HepG2 (cell line): ENCODE data around the gene KCNT1. TPM values are rescaled to one million over a fixed set of nuclear protein-coding genes. Genes with fewer than 3 reads are reported as not detected.
A peak's percentile ranks its signal among the peaks of the same experiment; 100 is the strongest.

Source experiments
- ATAC-seq: fragments of 200-7000 bp; cut with Tn5 transposase; 3 replicates; pipeline ENCODE4 v1.9.1; 2020; ENCODE audit warnings: mild to moderate bottlenecking, moderate library complexity
- BruUV-seq: library from RNA; stranded (reverse); fragments of 400-500 nt; replicated peaks from 2 replicates; lab custom pipeline; 2021; lab: Mats Ljungman, UMichigan
- CTCF ChIA-PET: fragments of 300-600 bp; formaldehyde crosslinking; extraction: SDS; loops from one replicate; lab custom pipeline; 2021; ENCODE audit warnings: low total read pairs, inconsistent platforms, low intra/inter-chr PET ratio; lab: Yijun Ruan, JAX
- POLR2A ChIA-PET: fragments of 350-600 bp; sonication (Branson Sonifier 250); formaldehyde crosslinking; loops from one replicate; lab custom pipeline; 2020; ENCODE audit warnings: antibody characterized with exemption, inconsistent platforms; lab: Yijun Ruan, JAX
- DNase-seq: peaks from one replicate; pipeline ENCODE4 v3.0.0-alpha.2; 2015; ENCODE audit warnings: low spot score
- FAIRE-seq: peaks from 3 replicates; lab custom pipeline; 2011; peaks lifted over from hg19 to GRCh38; lab: Jason Lieb, UNC
- H2AFZ ChIP-seq: one replicate; pipeline ENCODE4 v1.6.1; 2011; ENCODE audit warnings: low read length, inconsistent platforms
- H3K27ac ChIP-seq: fragments of 300-600 bp; 3 replicates; pipeline ENCODE4 v1.8.0; 2011; ENCODE audit warnings: mixed run types, mild to moderate bottlenecking, mixed read lengths, low read length, inconsistent platforms; ENCODE audit not compliant: insufficient read depth; ENCODE audit errors: extremely low read length
- H3K27me3 ChIP-seq, 2 experiments: fragments of 200-600 bp in 1 of 2; 2 replicates in 1 of 2; 3 replicates in 1 of 2; pipeline versions ENCODE4 v1.6.0 to v1.8.0; 2011; ENCODE audit warnings: low read length in 2 of 2, mild to moderate bottlenecking in 2 of 2, moderate library complexity in 2 of 2, inconsistent platforms in 1 of 2; ENCODE audit not compliant: insufficient read depth in 2 of 2, control insufficient read depth in 1 of 2
- H3K36me3 ChIP-seq, 2 experiments: fragments of 200-600 bp in 1 of 2; replicated peaks in 1 of 2; 2 replicates in 1 of 2; 3 replicates in 1 of 2; pipeline versions ENCODE4 v1.5.1 to v1.8.0; 2011; ENCODE audit warnings: low read length in 2 of 2, inconsistent platforms in 1 of 2; ENCODE audit not compliant: insufficient read depth in 2 of 2, control insufficient read depth in 1 of 2
- H3K4me1 ChIP-seq: 2 replicates; pipeline ENCODE4 v1.5.1; 2012; ENCODE audit warnings: low read length, inconsistent platforms; ENCODE audit not compliant: insufficient read depth
- H3K4me2 ChIP-seq: 2 replicates; pipeline ENCODE4 v1.6.0; 2011; ENCODE audit warnings: low read depth, low read length, inconsistent platforms
- H3K4me3 ChIP-seq, 3 experiments: fragments of 200-600 bp in 1 of 3; sonication (generic), shearing (Covaris generic) in 1 of 3; replicated peaks in 1 of 3; 2 replicates each; pipeline ENCODE4 v1.5.1; 2011 to 2016; ENCODE audit warnings: low read length in 3 of 3, inconsistent platforms in 2 of 3, low read depth in 2 of 3, mild to moderate bottlenecking in 2 of 3, control low read depth in 1 of 3, mixed read lengths in 1 of 3; ENCODE audit not compliant: insufficient read depth in 1 of 3
- H3K79me2 ChIP-seq: one replicate; pipeline ENCODE4 v1.6.1; 2011; ENCODE audit warnings: low read length, inconsistent platforms; ENCODE audit not compliant: insufficient read depth
- H3K9ac ChIP-seq: 2 replicates; pipeline ENCODE4 v1.6.0; 2011; ENCODE audit warnings: mild to moderate bottlenecking, low read depth, low read length, inconsistent platforms; ENCODE audit not compliant: insufficient read depth
- H3K9me3 ChIP-seq: 2 replicates; pipeline ENCODE4 v1.5.1; 2012; ENCODE audit warnings: mild to moderate bottlenecking, low read length
- H4K20me1 ChIP-seq: 2 replicates; pipeline ENCODE4 v1.6.0; 2011; ENCODE audit warnings: inconsistent platforms, mild to moderate bottlenecking, low read length, moderate library complexity; ENCODE audit not compliant: insufficient read depth
- ARNTL ChIP-seq: sonication (generic); formaldehyde crosslinking; IDR thresholded peaks from 2 replicates; pipeline ENCODE4 v1.4.0; 2020; ENCODE audit warnings: mild to moderate bottlenecking, missing genetic modification reagents
- BCL3 ChIP-seq: sonication (generic); formaldehyde crosslinking; IDR thresholded peaks from 2 replicates; pipeline ENCODE4 v1.5.1; 2020; ENCODE audit warnings: mild to moderate bottlenecking, missing genetic modification reagents, moderate library complexity
- MED13 ChIP-seq: sonication (generic); formaldehyde crosslinking; IDR thresholded peaks from 2 replicates; pipeline ENCODE4 v1.5.0; 2020; ENCODE audit warnings: missing genetic modification reagents
- NFYC ChIP-seq: IDR thresholded peaks from 2 replicates; pipeline ENCODE4 v1.6.1; 2016; ENCODE audit warnings: missing genetic modification reagents, missing compliant biosample characterization
- NR1H2 ChIP-seq: sonication (generic); formaldehyde crosslinking; IDR thresholded peaks from 2 replicates; pipeline ENCODE4 v1.8.1; 2022; ENCODE audit warnings: low read depth, missing genetic modification reagents, borderline replicate concordance
- ZNF792 ChIP-seq: IDR thresholded peaks from 2 replicates; pipeline ENCODE4 v1.6.1; 2016
- WGBS: methylation state at CpG from one replicate; pipeline ENCODE4 v1.1.6; 2017; ENCODE audit warnings: low lambda C conversion rate; 5-methylcytosine and 5-hydroxymethylcytosine counted together
- in situ Hi-C: cut with HindIII; loops from 2 replicates; pipeline ENCODE4 v1.10.0; 2017; ENCODE audit warnings: low pct_unique_long_range_greater_than_20kb; ENCODE audit not compliant: extremely low pct_ligation_motif_present
- intact Hi-C: fragments of 100-400 bp; cut with micrococcal nuclease; formaldehyde crosslinking; loops from one replicate; pipeline ENCODE4 v1.10.0; 2022; ENCODE audit not compliant: unreplicated experiment
- polyA plus RNA-seq, 8 experiments: library from polyadenylated mRNA; depleted of rRNA in 3 of 8; stranded (reverse) in 7 of 8; unstranded in 1 of 8; fragments of >200 nt; fragmentation: Illumina TruSeq in 4 of 8; extraction: Trizol in 4 of 8; gene quantifications; 2 replicates each; pipeline versions ENCODE4 v1.2.1 to v1.2.3, GENCODE V29; 2011 to 2016; ENCODE audit warnings: low read depth in 4 of 8, missing spikeins in 1 of 8, mixed read lengths in 1 of 8; ENCODE audit not compliant: insufficient read depth in 1 of 8
- total RNA-seq, 5 experiments: library from RNA; depleted of rRNA; stranded (reverse); fragments of >200 nt; fragmentation: Illumina TruSeq; extraction: Trizol; gene quantifications; 2 replicates each; pipeline ENCODE4 v1.2.3, GENCODE V29; 2016; ENCODE audit warnings: low read depth in 1 of 5
- TF ChIP-seq, protein P1 (sequence below), 2 experiments: fragments of 450-650 bp in 1 of 2; sonication (generic) in 1 of 2; formaldehyde crosslinking in 1 of 2; IDR thresholded peaks; 2 replicates each; pipeline versions ENCODE4 v1.6.1 to v1.8.0; 2016 to 2022; ENCODE audit warnings: antibody characterized with exemption in 1 of 2, mild to moderate bottlenecking in 1 of 2, missing genetic modification reagents in 1 of 2
- TF ChIP-seq, protein P2 (sequence below): sonication (generic); formaldehyde crosslinking; conservative IDR thresholded peaks from 2 replicates; pipeline ENCODE4 v1.4.0; 2020; ENCODE audit warnings: missing genetic modification reagents

The KCNT1 gene
- total and polyA plus RNA-seq, 2 of the 13 experiments (the other 11 are each of a cell fraction or from before 2014, with no cell fraction given) = not detected

DNA sequence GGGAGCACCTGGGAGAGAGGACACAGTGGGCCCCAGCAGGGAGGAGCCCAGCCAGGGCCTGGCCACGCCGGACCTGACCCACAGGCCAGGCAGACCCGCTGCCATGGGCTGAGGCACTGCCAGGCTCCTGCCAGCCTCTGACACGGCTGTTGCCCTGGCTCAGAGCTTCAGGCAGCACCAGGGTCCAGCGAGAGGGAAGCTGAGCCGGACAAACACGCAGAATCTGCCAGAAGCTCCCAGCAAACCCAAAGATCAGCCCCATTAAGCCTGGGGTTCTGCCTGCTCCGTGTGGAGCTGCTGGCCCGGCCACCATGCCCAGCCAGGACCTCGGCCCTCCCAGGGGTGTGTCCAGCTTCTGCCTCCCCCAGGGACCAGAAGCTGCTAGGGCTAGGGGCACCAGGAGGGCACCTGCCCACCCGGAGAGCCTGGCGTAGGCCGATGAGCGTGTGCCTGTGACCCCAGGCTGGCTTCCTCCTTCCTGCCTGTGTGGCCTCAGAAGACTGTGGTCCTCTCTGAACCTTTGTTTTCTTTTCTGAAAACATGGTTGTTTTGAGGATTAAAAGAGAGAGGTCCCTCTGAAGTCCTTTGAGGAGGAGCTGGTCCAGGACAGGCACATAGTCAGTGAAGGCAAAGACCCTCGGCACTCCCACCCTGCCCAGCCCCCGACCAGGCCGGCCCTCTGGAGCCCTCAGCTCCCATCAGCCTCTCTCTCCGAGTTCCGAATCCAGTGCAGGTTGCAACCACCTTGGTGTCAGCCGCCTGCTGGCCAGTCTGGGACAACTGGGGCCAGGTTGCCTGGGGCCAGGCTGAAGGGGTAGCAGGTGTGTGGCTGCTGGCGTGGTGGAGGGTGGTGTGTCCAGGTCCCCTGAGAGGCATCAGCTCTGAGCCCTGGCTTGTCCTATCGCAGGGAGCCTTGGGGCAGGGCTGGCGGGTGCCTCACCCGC, 39.6 kb downstream of the KCNT1 start:
- DNase-seq = no peak
- Histone ChIP-seq H3K27me3 (peaks cover 30 to 90% of the 10 kb centered on the region in 2 experiments; a peak in 4 of 5 replicates), H3K4me2 (no peak overlapping the region), H4K20me1 (0 out of 2 replicates have a peak, but pooled peaks cover 5% of the 10 kb centered on the region), H2AFZ (no peak overlapping the region), H3K4me3 (no peak overlapping the region), H3K9ac (no peak overlapping the region), H3K36me3 (no peaks in the 10 kb centered on the region), H3K79me2 (no peaks in the 10 kb centered on the region), H3K4me1 (no peaks in the 10 kb centered on the region), H3K9me3 (no peaks in the 10 kb centered on the region), H3K27ac (no peak overlapping the region)
- in situ Hi-C loops = no loop called here
- 0% methylated on average over 9 of the region's 24 CpGs for WGBS
- CTCF ChIA-PET = no interaction called here
- intact Hi-C loops = no loop called here
- no TSS peak for BruUV-seq
- ATAC-seq = peak; percentile 66
- no peak for FAIRE-seq
- POLR2A ChIA-PET = no interaction called here
- TF ChIP-seq ZNF792 (CRISPR knock-in tag) (no peak), NFYC (no peak), MED13 (CRISPR knock-in tag) (no peak), NR1H2 (no peak), ARNTL (CRISPR knock-in tag) (no peak), BCL3 (no peak)
- TF ChIP-seq, protein P1, sequence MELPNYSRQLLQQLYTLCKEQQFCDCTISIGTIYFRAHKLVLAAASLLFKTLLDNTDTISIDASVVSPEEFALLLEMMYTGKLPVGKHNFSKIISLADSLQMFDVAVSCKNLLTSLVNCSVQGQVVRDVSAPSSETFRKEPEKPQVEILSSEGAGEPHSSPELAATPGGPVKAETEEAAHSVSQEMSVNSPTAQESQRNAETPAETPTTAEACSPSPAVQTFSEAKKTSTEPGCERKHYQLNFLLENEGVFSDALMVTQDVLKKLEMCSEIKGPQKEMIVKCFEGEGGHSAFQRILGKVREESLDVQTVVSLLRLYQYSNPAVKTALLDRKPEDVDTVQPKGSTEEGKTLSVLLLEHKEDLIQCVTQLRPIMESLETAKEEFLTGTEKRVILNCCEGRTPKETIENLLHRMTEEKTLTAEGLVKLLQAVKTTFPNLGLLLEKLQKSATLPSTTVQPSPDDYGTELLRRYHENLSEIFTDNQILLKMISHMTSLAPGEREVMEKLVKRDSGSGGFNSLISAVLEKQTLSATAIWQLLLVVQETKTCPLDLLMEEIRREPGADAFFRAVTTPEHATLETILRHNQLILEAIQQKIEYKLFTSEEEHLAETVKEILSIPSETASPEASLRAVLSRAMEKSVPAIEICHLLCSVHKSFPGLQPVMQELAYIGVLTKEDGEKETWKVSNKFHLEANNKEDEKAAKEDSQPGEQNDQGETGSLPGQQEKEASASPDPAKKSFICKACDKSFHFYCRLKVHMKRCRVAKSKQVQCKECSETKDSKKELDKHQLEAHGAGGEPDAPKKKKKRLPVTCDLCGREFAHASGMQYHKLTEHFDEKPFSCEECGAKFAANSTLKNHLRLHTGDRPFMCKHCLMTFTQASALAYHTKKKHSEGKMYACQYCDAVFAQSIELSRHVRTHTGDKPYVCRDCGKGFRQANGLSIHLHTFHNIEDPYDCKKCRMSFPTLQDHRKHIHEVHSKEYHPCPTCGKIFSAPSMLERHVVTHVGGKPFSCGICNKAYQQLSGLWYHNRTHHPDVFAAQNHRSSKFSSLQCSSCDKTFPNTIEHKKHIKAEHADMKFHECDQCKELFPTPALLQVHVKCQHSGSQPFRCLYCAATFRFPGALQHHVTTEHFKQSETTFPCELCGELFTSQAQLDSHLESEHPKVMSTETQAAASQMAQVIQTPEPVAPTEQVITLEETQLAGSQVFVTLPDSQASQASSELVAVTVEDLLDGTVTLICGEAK (IDR thresholded peaks at IDR 0.05) = no peak
- TF ChIP-seq, protein P1 (CRISPR knock-in tag; IDR thresholded peaks at IDR 0.05) = no peak
- TF ChIP-seq, protein P2, sequence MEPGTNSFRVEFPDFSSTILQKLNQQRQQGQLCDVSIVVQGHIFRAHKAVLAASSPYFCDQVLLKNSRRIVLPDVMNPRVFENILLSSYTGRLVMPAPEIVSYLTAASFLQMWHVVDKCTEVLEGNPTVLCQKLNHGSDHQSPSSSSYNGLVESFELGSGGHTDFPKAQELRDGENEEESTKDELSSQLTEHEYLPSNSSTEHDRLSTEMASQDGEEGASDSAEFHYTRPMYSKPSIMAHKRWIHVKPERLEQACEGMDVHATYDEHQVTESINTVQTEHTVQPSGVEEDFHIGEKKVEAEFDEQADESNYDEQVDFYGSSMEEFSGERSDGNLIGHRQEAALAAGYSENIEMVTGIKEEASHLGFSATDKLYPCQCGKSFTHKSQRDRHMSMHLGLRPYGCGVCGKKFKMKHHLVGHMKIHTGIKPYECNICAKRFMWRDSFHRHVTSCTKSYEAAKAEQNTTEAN (CRISPR knock-in tag) = no peak
